H1 (cell line): ENCODE measurements around the gene ATP6V1C2. TPM values are rescaled to one million over a fixed set of nuclear protein-coding genes. Genes with fewer than 3 reads are reported as not detected.

Source experiments
- CTCF ChIA-PET: fragments of 300-600 bp; sonication (Branson Sonifier 250); formaldehyde crosslinking; loops from one replicate; lab custom pipeline; 2021; ENCODE audit not compliant: partially characterized antibody; lab: Charles Lee
- POLR2A ChIA-PET: fragments of 300-600 bp; sonication (Branson Sonifier 250); formaldehyde crosslinking; loops from one replicate; lab custom pipeline; 2021; ENCODE audit warnings: inconsistent platforms; ENCODE audit not compliant: partially characterized antibody; lab: Charles Lee
- DNase-seq, 2 experiments: peaks; one replicate each; pipeline versions ENCODE4 v3.0.0 to v3.0.0-alpha.2; 2010 to 2022; ENCODE audit warnings: low spot score in 2 of 2, low read depth in 1 of 2, mixed read lengths in 1 of 2
- FAIRE-seq: peaks from 2 replicates; lab custom pipeline; 2011; peaks lifted over from hg19 to GRCh38; lab: Jason Lieb, UNC
- H2AFZ ChIP-seq: 2 replicates; pipeline ENCODE4 v1.8.1; 2012; ENCODE audit warnings: low read length, inconsistent platforms
- H2AK5ac ChIP-seq: 2 replicates; pipeline ENCODE4 v1.6.1; 2013; ENCODE audit warnings: low read depth, low read length
- H2BK120ac ChIP-seq: replicated peaks from 2 replicates; pipeline ENCODE3; 2013; ENCODE audit warnings: low read depth, low read length, inconsistent platforms
- H2BK12ac ChIP-seq: 2 replicates; pipeline ENCODE4 v1.6.1; 2013; ENCODE audit warnings: low read depth, low read length
- H2BK15ac ChIP-seq: 2 replicates; pipeline ENCODE4 v1.6.1; 2013; ENCODE audit warnings: low read length
- H2BK20ac ChIP-seq: 2 replicates; pipeline ENCODE4 v1.6.1; 2013; ENCODE audit warnings: low read length
- H2BK5ac ChIP-seq: 2 replicates; pipeline ENCODE4 v1.6.1; 2013; ENCODE audit warnings: low read depth, low read length
- H3K14ac ChIP-seq: 2 replicates; pipeline ENCODE4 v1.6.1; 2013; ENCODE audit warnings: inconsistent platforms; ENCODE audit not compliant: insufficient read length
- H3K18ac ChIP-seq: 2 replicates; pipeline ENCODE4 v1.6.1; 2013; ENCODE audit warnings: low read length; ENCODE audit errors: extremely low read depth
- H3K23ac ChIP-seq: 2 replicates; pipeline ENCODE4 v1.6.1; 2013; ENCODE audit warnings: inconsistent platforms; ENCODE audit not compliant: insufficient read length
- H3K23me2 ChIP-seq: 2 replicates; pipeline ENCODE4 v1.6.1; 2013; ENCODE audit warnings: low read depth, low read length
- H3K27ac ChIP-seq: 2 replicates; pipeline ENCODE4 v1.6.1; 2011; ENCODE audit warnings: low read depth, low read length, inconsistent platforms
- H3K27me3 ChIP-seq, 4 experiments: replicated peaks in 1 of 4; 1 replicate in 1 of 4; 2 replicates in 3 of 4; pipeline versions ENCODE4 v1.6.1 to v1.8.1; 2011 to 2013; ENCODE audit warnings: low read length in 3 of 4, mild to moderate bottlenecking in 3 of 4, inconsistent platforms in 2 of 4, mixed read lengths in 2 of 4, moderate library complexity in 1 of 4; ENCODE audit not compliant: control insufficient read depth in 3 of 4, insufficient read depth in 3 of 4; ENCODE audit errors: extremely low read depth in 1 of 4
- H3K36me3 ChIP-seq, 4 experiments: 2 replicates each; pipeline versions ENCODE4 v1.6.1 to v1.8.1; 2011 to 2013; ENCODE audit warnings: mild to moderate bottlenecking in 4 of 4, low read length in 3 of 4, moderate library complexity in 2 of 4, control low read depth in 1 of 4, inconsistent platforms in 1 of 4; ENCODE audit not compliant: insufficient read depth in 4 of 4, control insufficient read depth in 2 of 4
- H3K4ac ChIP-seq: replicated peaks from 2 replicates; pipeline ENCODE3; 2013; ENCODE audit warnings: low read length, low read depth, mixed read lengths, inconsistent platforms; ENCODE audit not compliant: insufficient read length
- H3K4me1 ChIP-seq, 4 experiments: replicated peaks in 1 of 4; 1 replicate in 1 of 4; 2 replicates in 3 of 4; pipeline versions ENCODE4 v1.6.1 to v1.8.1; 2011 to 2013; ENCODE audit warnings: low read length in 3 of 4, inconsistent platforms in 2 of 4, mixed read lengths in 1 of 4; ENCODE audit not compliant: insufficient read depth in 4 of 4, control insufficient read depth in 3 of 4
- H3K4me2 ChIP-seq, 2 experiments: 2 replicates each; pipeline versions ENCODE4 v1.6.1 to v1.8.1; 2011 to 2013; ENCODE audit warnings: low read depth in 2 of 2, low read length in 2 of 2, control low read depth in 1 of 2, inconsistent platforms in 1 of 2, mild to moderate bottlenecking in 1 of 2; ENCODE audit not compliant: insufficient read depth in 1 of 2
- H3K4me3 ChIP-seq, 4 experiments: fragments of 200-600, 300-600 bp in 1 of 4; sonication (generic), shearing (Covaris generic), sonication (Bioruptor Twin) in 1 of 4; 2 replicates each; pipeline versions ENCODE4 v1.5.1 to v1.8.1; 2011 to 2016; ENCODE audit warnings: low read length in 4 of 4, low read depth in 3 of 4, control low read depth in 2 of 4, inconsistent platforms in 2 of 4, mild to moderate bottlenecking in 2 of 4, mixed read lengths in 1 of 4, moderate library complexity in 1 of 4; ENCODE audit not compliant: insufficient read depth in 2 of 4; ENCODE audit errors: extremely low read depth in 1 of 4
- H3K56ac ChIP-seq: replicated peaks from 2 replicates; pipeline ENCODE3; 2013; ENCODE audit warnings: low read depth, mild to moderate bottlenecking, mixed read lengths, low read length, inconsistent platforms; ENCODE audit not compliant: insufficient read length
- H3K79me1 ChIP-seq: 2 replicates; pipeline ENCODE4 v1.6.1; 2013; ENCODE audit warnings: low read depth, low read length, control low read depth
- H3K79me2 ChIP-seq, 2 experiments: 2 replicates each; pipeline versions ENCODE4 v1.6.1 to v1.8.1; 2012 to 2013; ENCODE audit warnings: low read length in 2 of 2, mild to moderate bottlenecking in 2 of 2, inconsistent platforms in 1 of 2; ENCODE audit not compliant: insufficient read depth in 2 of 2, control insufficient read depth in 1 of 2
- H3K9ac ChIP-seq, 4 experiments: replicated peaks in 1 of 4; 1 replicate in 1 of 4; 2 replicates in 3 of 4; pipeline versions ENCODE4 v1.6.1 to v1.8.1; 2011 to 2013; ENCODE audit warnings: low read depth in 3 of 4, low read length in 3 of 4, control low read depth in 2 of 4, mild to moderate bottlenecking in 2 of 4, moderate library complexity in 2 of 4, inconsistent platforms in 1 of 4; ENCODE audit errors: extremely low read depth in 1 of 4
- H3K9me3 ChIP-seq, 2 experiments: 2 replicates each; pipeline versions ENCODE4 v1.6.1 to v1.8.1; 2012 to 2013; ENCODE audit warnings: mild to moderate bottlenecking in 2 of 2, moderate library complexity in 2 of 2, control low read depth in 1 of 2, inconsistent platforms in 1 of 2, low read depth in 1 of 2, low read length in 1 of 2, mixed read lengths in 1 of 2; ENCODE audit not compliant: insufficient read depth in 2 of 2
- H4K20me1 ChIP-seq, 2 experiments: replicated peaks in 1 of 2; 2 replicates each; pipeline versions ENCODE3 to v1.8.1; 2011 to 2013; ENCODE audit warnings: inconsistent platforms in 2 of 2, low read length in 2 of 2, mild to moderate bottlenecking in 1 of 2; ENCODE audit not compliant: insufficient read depth in 2 of 2, control insufficient read depth in 1 of 2
- H4K5ac ChIP-seq: 2 replicates; pipeline ENCODE4 v1.6.1; 2013; ENCODE audit warnings: low read length, low read depth, mixed read lengths, inconsistent platforms; ENCODE audit not compliant: insufficient read length
- H4K8ac ChIP-seq: 2 replicates; pipeline ENCODE4 v1.8.0; 2013; ENCODE audit warnings: mild to moderate bottlenecking, moderate library complexity, low read length, inconsistent platforms; ENCODE audit not compliant: insufficient read depth; ENCODE audit errors: extremely low read depth
- H4K91ac ChIP-seq: replicated peaks from 2 replicates; pipeline ENCODE3; 2013; ENCODE audit warnings: low read length, mixed read lengths, inconsistent platforms; ENCODE audit not compliant: insufficient read length
- CTCF ChIP-seq, 3 experiments: IDR thresholded peaks; 1 replicate in 2 of 3; 2 replicates in 1 of 3; pipeline versions ENCODE4 v1.5.1 to v1.6.1; 2011; ENCODE audit warnings: low read length in 3 of 3, mild to moderate bottlenecking in 3 of 3, inconsistent platforms in 2 of 3, low read depth in 1 of 3, moderate library complexity in 1 of 3; ENCODE audit not compliant: insufficient read depth in 1 of 3; ENCODE audit errors: control extremely low read depth in 1 of 3
- E2F6 ChIP-seq: IDR thresholded peaks from 2 replicates; pipeline ENCODE4 v1.6.1; 2012; ENCODE audit warnings: inconsistent platforms
- SAP30 ChIP-seq: fragments of 300-600 bp; sonication (generic); IDR thresholded peaks from 2 replicates; pipeline ENCODE4 v1.7.1; 2012; ENCODE audit warnings: low read length, moderate library complexity, mild to moderate bottlenecking, inconsistent platforms; ENCODE audit not compliant: insufficient read depth, insufficient replicate concordance
- WGBS, 2 experiments: shearing (Covaris generic) in 1 of 2; methylation state at CpG; one replicate each; pipeline versions ENCODE4 v1.1.6 to v1.1.7; 2013 to 2015; ENCODE audit warnings: low lambda C conversion rate in 2 of 2, mixed read lengths in 2 of 2, inconsistent platforms in 1 of 2, low coverage in 1 of 2, missing lambda C conversion rate in 1 of 2; ENCODE audit not compliant: insufficient replicate concordance in 2 of 2, insufficient coverage in 1 of 2, insufficient read length in 1 of 2; ENCODE audit errors: extremely low coverage in 1 of 2, missing lambda C conversion rate in 1 of 2; 5-methylcytosine and 5-hydroxymethylcytosine counted together
- polyA plus RNA-seq, 7 experiments: library from polyadenylated mRNA; depleted of rRNA in 3 of 7; stranded (reverse) in 5 of 7; unstranded in 2 of 7; fragments of >200 nt in 5 of 7; fragments of 200-250 nt in 2 of 7; gene quantifications; 1 replicate in 5 of 7; 2 replicates in 1 of 7; 4 replicates in 1 of 7; pipeline versions ENCODE4 v1.2.1 to v1.2.3, GENCODE V29; 2011 to 2013; ENCODE audit warnings: missing spikeins in 2 of 7, mixed read lengths in 2 of 7
- total RNA-seq: library from RNA; stranded (reverse); fragmentation: NEBNext Ultra II Directional; extraction: Animal tissue kit (Norgen Biotek cat#: 25700); gene quantifications from 2 replicates; pipeline ENCODE4 v1.2.1, GENCODE V29; 2021

The ATP6V1C2 gene
- total and polyA plus RNA-seq, 2 of the 8 experiments (the other 6 are each of a cell fraction or from before 2014, with no cell fraction given), result 0.29 to 0.74 TPM

DNA sequence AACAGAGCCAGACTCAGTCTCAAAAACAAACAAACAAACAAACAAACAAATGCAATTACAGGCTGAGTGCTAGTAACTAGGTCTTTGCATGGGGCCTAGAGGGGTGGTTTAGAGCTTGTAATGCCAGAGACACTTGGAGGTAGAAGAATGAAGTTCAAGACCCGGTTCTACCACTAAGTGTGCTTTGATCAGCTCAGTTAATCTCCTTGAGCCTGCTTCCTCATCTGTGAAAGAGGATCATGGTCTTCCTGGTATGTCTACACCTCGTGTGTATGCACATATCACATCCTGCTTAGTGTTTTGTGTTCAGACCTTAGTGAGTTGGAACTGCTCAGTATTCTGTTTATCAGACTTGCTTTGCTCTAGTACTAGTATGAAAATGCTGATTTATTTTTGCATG is 4.8 kb upstream of the ATP6V1C2 start:
- Histone ChIP-seq H3K9me3 (no peaks in the 10 kb centered on the region), H3K4me2 (no peak overlapping the region), H3K27me3 (peaks cover 18 to 19% (median 19%) of the 10 kb centered on the region in 4 experiments), H3K14ac (no peak overlapping the region), H2BK120ac (no peak overlapping the region), H3K9ac (no peak overlapping the region), H2BK15ac (no peak overlapping the region), H3K4me3 (no peak overlapping the region), H3K18ac (no peak overlapping the region), H3K79me1 (no peaks in the 10 kb centered on the region), H2AK5ac (no peak overlapping the region), H3K27ac (no peak overlapping the region), H2BK5ac (no peak overlapping the region), H4K5ac (no peak overlapping the region), H3K56ac (no peak overlapping the region), H3K23ac (no peak overlapping the region), H4K20me1 (peaks cover 0 to 2% of the 10 kb centered on the region in 2 experiments), H3K4ac (no peak overlapping the region), H3K36me3 (no peaks in the 10 kb centered on the region), H3K79me2 (no peaks in the 10 kb centered on the region), H3K23me2 (peaks cover 6% of the 10 kb centered on the region; the same call in 1 of the 2 replicates), H3K4me1 (peaks cover 0 to 5% (median 0%) of the 10 kb centered on the region in 4 experiments; a peak in 3 of 7 replicates), H2BK12ac (no peak overlapping the region), H2AFZ (no peak overlapping the region), H4K91ac (no peak overlapping the region), H2BK20ac (no peak overlapping the region), H4K8ac (no peak overlapping the region)
- WGBS, 2 experiments, result 57% methylated on average over 2 of the region's 2 CpGs; no CpG with 5 or more reads in 1 of the 2 experiments
- CTCF ChIA-PET, result no interaction called here
- POLR2A ChIA-PET, result no interaction called here
- FAIRE-seq (no peak), DNase-seq (no peak)
- TF ChIP-seq SAP30, result no peak
- TF ChIP-seq E2F6, result no peak
- no peak for TF ChIP-seq CTCF (IDR thresholded peaks at IDR 0.05; ENCODE audit: control extremely low read depth in 1 of 3, insufficient read depth in 1 of 3, low read depth in 1 of 3, low read length in 3 of 3)
